Measurements from ENCODE around the gene MED31.
"Not testable (repeated sequence)": the region's sequence is repeated elsewhere in the genome, so short reads cannot be mapped to it uniquely, and the experiment has no call there.

Gene MED31

GRCh38 chr17:6676802-6677157 is 25.4 kb upstream of the MED31 start:
- DNase-seq = no peak

GRCh38 chr17:6675201-6675825 is 23.9 kb upstream of the MED31 start:
- no peak for DNase-seq

GRCh38 chr17:6674586-6674985 is 23.2 kb upstream of the MED31 start:
- no peak for DNase-seq

GRCh38 chr17:6671431-6671830 is 20.0 kb upstream of the MED31 start:
- no peak for DNase-seq

GRCh38 chr17:6670999-6671398 is 19.6 kb upstream of the MED31 start:
- DNase-seq = no peak

- DNase-seq = no peak
Observed at GRCh38 chr17:6670571-6670970, 19.2 kb upstream of the MED31 start.

GRCh38 chr17:6669479-6670212 is 18.2 kb upstream of the MED31 start:
- DNase-seq = no peak

- no peak for DNase-seq
Observed at GRCh38 chr17:6668727-6669425, 17.5 kb upstream of the MED31 start.

- DNase-seq = no peak
Observed at GRCh38 chr17:6668219-6668618, 16.8 kb upstream of the MED31 start.

- DNase-seq = no peak
Observed at GRCh38 chr17:6667516-6667915, 16.1 kb upstream of the MED31 start.

- DNase-seq = no peak
Observed at GRCh38 chr17:6666557-6666956, 15.2 kb upstream of the MED31 start.

GRCh38 chr17:6666077-6666521 is 14.7 kb upstream of the MED31 start:
- no peak for DNase-seq

- DNase-seq = not testable (repeated sequence)
Observed at GRCh38 chr17:6663200-6663599, 11.8 kb upstream of the MED31 start.

- DNase-seq = no peak
Observed at GRCh38 chr17:6661464-6661848, 10.1 kb upstream of the MED31 start.

GRCh38 chr17:6660805-6661463 is 9.5 kb upstream of the MED31 start:
- no peak for DNase-seq

- no peak for DNase-seq
Observed at GRCh38 chr17:6660101-6660500, 8.7 kb upstream of the MED31 start.

GRCh38 chr17:6658411-6658810 is 7.0 kb upstream of the MED31 start:
- not testable (repeated sequence) for DNase-seq

GRCh38 chr17:6657633-6658287 is 6.4 kb upstream of the MED31 start:
- DNase-seq = no peak

- DNase-seq = not testable (repeated sequence)
Observed at GRCh38 chr17:6656797-6657632, 5.6 kb upstream of the MED31 start.

GRCh38 chr17:6655732-6656361 is 4.4 kb upstream of the MED31 start:
- DNase-seq = not testable (repeated sequence)
